GM12874 (cell line): Measurements from ENCODE around the gene SMARCA1.

Experiments used
- TF ChIP-seq, protein P1 (sequence below): IDR thresholded peaks from 2 replicates; pipeline ENCODE4 v1.5.1; 2011; ENCODE audit warnings: low read depth, mild to moderate bottlenecking, control low read depth, low read length, moderate library complexity; ENCODE audit not compliant: insufficient read depth

Gene SMARCA1

GRCh38 chrX:129480889-129481288 is 42.4 kb downstream of the SMARCA1 start:
- TF ChIP-seq, protein P1, sequence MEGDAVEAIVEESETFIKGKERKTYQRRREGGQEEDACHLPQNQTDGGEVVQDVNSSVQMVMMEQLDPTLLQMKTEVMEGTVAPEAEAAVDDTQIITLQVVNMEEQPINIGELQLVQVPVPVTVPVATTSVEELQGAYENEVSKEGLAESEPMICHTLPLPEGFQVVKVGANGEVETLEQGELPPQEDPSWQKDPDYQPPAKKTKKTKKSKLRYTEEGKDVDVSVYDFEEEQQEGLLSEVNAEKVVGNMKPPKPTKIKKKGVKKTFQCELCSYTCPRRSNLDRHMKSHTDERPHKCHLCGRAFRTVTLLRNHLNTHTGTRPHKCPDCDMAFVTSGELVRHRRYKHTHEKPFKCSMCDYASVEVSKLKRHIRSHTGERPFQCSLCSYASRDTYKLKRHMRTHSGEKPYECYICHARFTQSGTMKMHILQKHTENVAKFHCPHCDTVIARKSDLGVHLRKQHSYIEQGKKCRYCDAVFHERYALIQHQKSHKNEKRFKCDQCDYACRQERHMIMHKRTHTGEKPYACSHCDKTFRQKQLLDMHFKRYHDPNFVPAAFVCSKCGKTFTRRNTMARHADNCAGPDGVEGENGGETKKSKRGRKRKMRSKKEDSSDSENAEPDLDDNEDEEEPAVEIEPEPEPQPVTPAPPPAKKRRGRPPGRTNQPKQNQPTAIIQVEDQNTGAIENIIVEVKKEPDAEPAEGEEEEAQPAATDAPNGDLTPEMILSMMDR, result no peak

DNA sequence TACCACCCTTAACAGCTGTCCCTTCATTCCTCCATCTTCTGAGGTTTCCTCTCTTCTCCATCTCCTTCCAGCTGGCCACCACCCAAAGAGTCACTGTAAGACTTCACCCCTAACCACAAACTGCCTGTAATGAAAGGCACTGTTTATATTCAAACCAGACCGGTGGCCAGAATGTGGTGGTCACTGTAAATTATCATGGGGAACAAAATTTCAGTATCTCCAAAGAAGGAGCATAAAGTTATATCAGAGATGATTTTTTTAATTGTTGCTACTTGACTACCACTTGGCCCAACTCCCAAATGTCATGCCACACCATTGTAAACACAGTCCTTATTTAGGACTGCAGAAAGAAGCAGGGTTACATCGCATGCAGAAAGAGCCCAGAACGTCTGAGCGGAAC is 44.8 kb downstream of the SMARCA1 start:
- TF ChIP-seq, protein P1, result no peak

- TF ChIP-seq, protein P1, result no peak
These were observed 51.2 kb downstream of the SMARCA1 start for GRCh38 chrX:129472116-129472515.

- TF ChIP-seq, protein P1, result no peak
These were observed 60.6 kb downstream of the SMARCA1 start for GRCh38 chrX:129462707-129463106.

GRCh38 chrX:129461801-129462456 is 61.4 kb downstream of the SMARCA1 start:
- TF ChIP-seq, protein P1, result no peak

GRCh38 chrX:129452523-129452922 is 70.8 kb downstream of the SMARCA1 start:
- TF ChIP-seq, protein P1, result no peak

- TF ChIP-seq, protein P1, result no peak
These were observed 73.2 kb downstream of the SMARCA1 start for GRCh38 chrX:129450123-129450522.
